HCT116 (cell line): ENCODE results near the gene ENDOG.
"Not testable (repeated sequence)": the region's sequence is repeated elsewhere in the genome, so short reads cannot be mapped to it uniquely, and the experiment has no call there.

Experiments
- CTCF ChIP-seq, 3 experiments: fragments of 200-600 bp in 1 of 3; sonication (generic) in 1 of 3; IDR thresholded peaks in 2 of 3; conservative IDR thresholded peaks in 1 of 3; 2 replicates each; pipeline ENCODE4 v1.5.1; 2012 to 2017; ENCODE audit warnings: low read depth in 2 of 3, low read length in 2 of 3, antibody characterized with exemption in 1 of 3, borderline replicate concordance in 1 of 3, control low read depth in 1 of 3, mild to moderate bottlenecking in 1 of 3, mixed read lengths in 1 of 3, mixed run types in 1 of 3, moderate library complexity in 1 of 3; ENCODE audit not compliant: insufficient read depth in 1 of 3
- EZH2 ChIP-seq: fragments of 200-600 bp; sonication (generic); IDR thresholded peaks from 2 replicates; pipeline ENCODE4 v1.6.1; 2017; ENCODE audit warnings: antibody characterized with exemption, mixed run types
- JUND ChIP-seq: IDR thresholded peaks from 2 replicates; pipeline ENCODE4 v1.6.1; 2012
- POLR2A ChIP-seq: IDR thresholded peaks from 2 replicates; pipeline ENCODE4 v1.7.0; 2011; ENCODE audit warnings: borderline replicate concordance; ENCODE audit not compliant: insufficient read depth, insufficient read length; ENCODE audit errors: extremely low read depth
- REST ChIP-seq: IDR thresholded peaks from 2 replicates; pipeline ENCODE4 v1.6.1; 2012; ENCODE audit warnings: low read depth
- ZBTB33 ChIP-seq: IDR thresholded peaks from 2 replicates; pipeline ENCODE4 v1.6.1; 2011; ENCODE audit warnings: mild to moderate bottlenecking, low read length, moderate library complexity; ENCODE audit not compliant: insufficient replicate concordance; ENCODE audit errors: extremely low read depth
- TF ChIP-seq, protein P1 (sequence below): IDR thresholded peaks from 2 replicates; pipeline ENCODE4 v1.6.1; 2012

GRCh38 chr9:128852646-128853045 lies 34.3 kb downstream of the ENDOG start:
- not testable (repeated sequence) for TF ChIP-seq CTCF (IDR thresholded peaks at IDR 0.05 in 2 of 3, conservative IDR thresholded peaks at IDR 0.05 in 1 of 3; ENCODE audit: borderline replicate concordance in 1 of 3, insufficient read depth in 1 of 3, low read depth in 2 of 3, low read length in 2 of 3); ZBTB33; REST; JUND; EZH2; POLR2A
- TF ChIP-seq, protein P1, sequence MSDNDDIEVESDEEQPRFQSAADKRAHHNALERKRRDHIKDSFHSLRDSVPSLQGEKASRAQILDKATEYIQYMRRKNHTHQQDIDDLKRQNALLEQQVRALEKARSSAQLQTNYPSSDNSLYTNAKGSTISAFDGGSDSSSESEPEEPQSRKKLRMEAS, result not testable (repeated sequence)
